ENCODE results near the gene EIF4EBP3. TPM values are rescaled to one million over a fixed set of nuclear protein-coding genes. Genes with fewer than 3 reads are reported as not detected.

The EIF4EBP3 gene
- total RNA-seq, 1 experiment from 2014 or later, result 7.7 TPM

- Histone ChIP-seq H3K9me3 (ENCODE audit: control insufficient read depth, low read depth, low read length) (no peaks in the 10 kb centered on the region), H2BK120ac (ENCODE audit: low read depth, low read length, poor library complexity, severe bottlenecking) (no peak overlapping the region), H2AK5ac (ENCODE audit: insufficient read length, low read length) (no peak overlapping the region), H3K27ac (ENCODE audit: insufficient read length, low read depth, low read length) (no peak overlapping the region), H3K4ac (ENCODE audit: low read depth, low read length) (no peak overlapping the region), H2BK15ac (ENCODE audit: low read depth, low read length) (no peak overlapping the region), H3K4me2 (ENCODE audit: insufficient read depth, insufficient read length, low read length) (peak overlapping the region; percentile 94), H4K8ac (replicated peaks; ENCODE audit: insufficient read length, low read depth, low read length) (no peak overlapping the region), H3K23me2 (ENCODE audit: insufficient read length, low read depth, low read length, poor library complexity, severe bottlenecking) (no peaks in the 10 kb centered on the region), H2BK20ac (ENCODE audit: low read depth, low read length, poor library complexity, severe bottlenecking) (no peak overlapping the region), H3K14ac (ENCODE audit: insufficient read depth, low read length) (no peak overlapping the region), H2BK5ac (ENCODE audit: insufficient read length, low read length) (no peak overlapping the region), H4K20me1 (ENCODE audit: control insufficient read depth, insufficient read depth, insufficient read length) (no peaks in the 10 kb centered on the region), H3K4me1 (ENCODE audit: insufficient read depth, low read length) (0 out of 2 replicates have a peak, but pooled peaks cover 3% of the 10 kb centered on the region), H4K5ac (ENCODE audit: insufficient read length, low read depth, low read length) (no peak overlapping the region), H3K27me3 (ENCODE audit: insufficient read depth, low read length) (no peaks in the 10 kb centered on the region), H3K18ac (ENCODE audit: insufficient read length, low read depth, low read length) (no peak overlapping the region), H3K79me2 (ENCODE audit: insufficient read depth, low read length) (peaks cover 6% of the 10 kb centered on the region), H2AFZ (ENCODE audit: low read length) (no peak overlapping the region), H3K9ac (ENCODE audit: extremely low read depth, insufficient read length, low read length) (no peak overlapping the region), H3K79me1 (ENCODE audit: insufficient read depth, low read depth, low read length, poor library complexity, severe bottlenecking) (peaks cover 3% of the 10 kb centered on the region), H4K91ac (ENCODE audit: insufficient read length, low read depth, low read length) (no peak overlapping the region), H3T11ph (ENCODE audit: low read length) (no peak overlapping the region), H3K23ac (ENCODE audit: insufficient read length, low read depth, low read length) (no peak overlapping the region), H3K56ac (ENCODE audit: insufficient read length, low read depth, low read length) (no peak overlapping the region), H2BK12ac (ENCODE audit: insufficient read length, low read depth, low read length) (no peak overlapping the region)
- no peaks in the 10 kb centered on the region for H3K9me3 Mint-ChIP-seq
- no peak for DNase-seq
- no peak for TF ChIP-seq CTCF (conservative IDR thresholded peaks at IDR 0.05)
- peak overlapping the region; percentile 91 to 92 for H3K4me3 Mint-ChIP-seq
- peaks cover 25 to 26% of the 10 kb centered on the region in 2 experiments for H3K4me1 Mint-ChIP-seq
- no peaks in the 10 kb centered on the region for H3K27me3 Mint-ChIP-seq (ENCODE audit: low read depth)
- H3K27ac Mint-ChIP-seq, result peak overlapping the region in 1 of 3 experiments; percentile 10; a peak in 1 of 7 replicates
- no CpG with 5 or more reads among the region's 1 CpG for WGBS (ENCODE audit: extremely low coverage, insufficient read length, low lambda C conversion rate)
- peaks cover 7 to 41% (median 35%) of the 10 kb centered on the region in 3 experiments for H3K36me3 Mint-ChIP-seq (ENCODE audit: insufficient read depth in 1 of 3, low read depth in 3 of 3)
These were observed 8.4 kb downstream of the EIF4EBP3 start for GRCh38 chr5:140555747-140556312.
